Measurements from ENCODE around the gene UST.
A peak's percentile ranks its signal among the peaks of the same experiment; 100 is the strongest.
"Not testable (repeated sequence)": the region's sequence is repeated elsewhere in the genome, so short reads cannot be mapped to it uniquely, and the experiment has no call there.

UST gene

GRCh38 chr6:148912252-148912651, 165.4 kb downstream of the UST start:
- no peak for DNase-seq

GRCh38 chr6:148915810-148916209, 169.0 kb downstream of the UST start:
- no peak for DNase-seq

- not testable (repeated sequence) for DNase-seq
Observed at GRCh38 chr6:148916485-148916884, 169.7 kb downstream of the UST start.

- no peak for DNase-seq
Observed at GRCh38 chr6:148924226-148925012, 177.6 kb downstream of the UST start.

GRCh38 chr6:148925701-148926100, 178.9 kb downstream of the UST start:
- DNase-seq, result no peak

- no peak for DNase-seq
Observed at GRCh38 chr6:148926478-148926877, 179.6 kb downstream of the UST start.

GRCh38 chr6:148927586-148927985, 180.8 kb downstream of the UST start:
- DNase-seq, result no peak

- DNase-seq, result no peak
Observed at GRCh38 chr6:148928811-148929210, 182.0 kb downstream of the UST start.

- DNase-seq, result no peak
Observed at GRCh38 chr6:148932208-148932607, 185.4 kb downstream of the UST start.

GRCh38 chr6:148932731-148933130, 185.9 kb downstream of the UST start:
- no peak for DNase-seq

- no peak for DNase-seq
Observed at GRCh38 chr6:148934539-148934938, 187.7 kb downstream of the UST start.

- no peak for DNase-seq
Observed at GRCh38 chr6:148934961-148935360, 188.1 kb downstream of the UST start.

GRCh38 chr6:148935705-148936435, 189.0 kb downstream of the UST start:
- no peak for DNase-seq

GRCh38 chr6:148943451-148943850, 196.6 kb downstream of the UST start:
- no peak for DNase-seq

- DNase-seq, result no peak
Observed at GRCh38 chr6:148944608-148945007, 197.8 kb downstream of the UST start.

GRCh38 chr6:148945301-148946021, 198.6 kb downstream of the UST start:
- DNase-seq, result no peak

- peak in 1 of 2 experiments; percentile 49 for DNase-seq
Observed at GRCh38 chr6:148947621-148948444, 201.0 kb downstream of the UST start.

GRCh38 chr6:148951662-148952061, 204.8 kb downstream of the UST start:
- DNase-seq, result no peak

GRCh38 chr6:148952147-148953035, 205.6 kb downstream of the UST start:
- DNase-seq, result no peak

- DNase-seq, result no peak
Observed at GRCh38 chr6:148954461-148954860, 207.6 kb downstream of the UST start.

GRCh38 chr6:148954934-148955333, 208.1 kb downstream of the UST start:
- no peak for DNase-seq

GRCh38 chr6:148955441-148955840, 208.6 kb downstream of the UST start:
- DNase-seq, result no peak
